Esophagus squamous epithelium (tissue), 5 donors: ENCODE results near the gene TMEM234. TPM values are rescaled to one million over a fixed set of nuclear protein-coding genes. Genes with fewer than 3 reads are reported as not detected.

Source experiments
- DNase-seq: peaks from one replicate; lab custom pipeline; 2025; lab: John Stamatoyannopoulos, UW
- H3K27ac ChIP-seq, 4 donors: fragments of 200-600 bp; sonication (generic); one replicate each; pipeline ENCODE4 v1.5.1; 2016 to 2019; ENCODE audit warnings: mild to moderate bottlenecking in 1 of 4
- H3K27me3 ChIP-seq, 4 donors: fragments of 200-600 bp; sonication (generic); 1 replicate in 3 of 4; 2 replicates in 1 of 4; pipeline versions ENCODE4 v1.5.1 to v1.6.0; 2017 to 2021; ENCODE audit warnings: antibody characterized with exemption in 1 of 4
- H3K36me3 ChIP-seq, 3 donors: fragments of 200-600 bp; sonication (generic); one replicate each; pipeline ENCODE4 v1.5.1; 2016 to 2019
- H3K4me1 ChIP-seq, 3 donors: fragments of 200-600 bp; sonication (generic); one replicate each; pipeline ENCODE4 v1.5.1; 2017 to 2019
- H3K4me3 ChIP-seq, 4 donors: fragments of 200-600 bp; sonication (generic); 1 replicate in 3 of 4; 2 replicates in 1 of 4; pipeline ENCODE4 v1.5.1; 2016 to 2019; ENCODE audit warnings: mild to moderate bottlenecking in 2 of 4, moderate library complexity in 1 of 4
- H3K9me3 ChIP-seq, 3 donors: fragments of 200-600 bp; sonication (generic); one replicate each; pipeline ENCODE4 v1.5.1; 2016 to 2019
- POLR2A ChIP-seq, 4 donors: fragments of 450-650 bp; IDR thresholded peaks; one replicate each; pipeline ENCODE4 v1.6.1; 2017; ENCODE audit warnings: antibody characterized with exemption in 4 of 4, mild to moderate bottlenecking in 4 of 4, moderate library complexity in 3 of 4
- WGBS, 2 donors: methylation state at CpG; one replicate each; pipeline ENCODE4 v1.1.5; 2018; 5-methylcytosine and 5-hydroxymethylcytosine counted together
- intact Hi-C: fragments of 100-400 bp; cut with DNase I; formaldehyde crosslinking; loops from one replicate; pipeline ENCODE4 v1.15.0; 2022
- total RNA-seq, 4 donors: library from RNA; depleted of rRNA; stranded (reverse); fragments of >200 nt; gene quantifications; one replicate each; pipeline ENCODE4 v1.1.0, GENCODE V29; 2016
- TF ChIP-seq, protein P1 (sequence below), 6 experiments: fragments of 450-650 bp in 4 of 6; fragments of 200-600 bp in 2 of 6; sonication (generic) in 2 of 6; IDR thresholded peaks; one replicate each; pipeline ENCODE4 v1.5.1; 2016 to 2019; ENCODE audit warnings: antibody characterized with exemption in 6 of 6, mild to moderate bottlenecking in 4 of 6, moderate library complexity in 4 of 6
- donor health status: DM: yes; HTN: yes; CAD: no.

The TMEM234 gene
- total RNA-seq, 4 donors from 2014 or later: 6.4 to 11.1 (median 9.4) TPM

DNA sequence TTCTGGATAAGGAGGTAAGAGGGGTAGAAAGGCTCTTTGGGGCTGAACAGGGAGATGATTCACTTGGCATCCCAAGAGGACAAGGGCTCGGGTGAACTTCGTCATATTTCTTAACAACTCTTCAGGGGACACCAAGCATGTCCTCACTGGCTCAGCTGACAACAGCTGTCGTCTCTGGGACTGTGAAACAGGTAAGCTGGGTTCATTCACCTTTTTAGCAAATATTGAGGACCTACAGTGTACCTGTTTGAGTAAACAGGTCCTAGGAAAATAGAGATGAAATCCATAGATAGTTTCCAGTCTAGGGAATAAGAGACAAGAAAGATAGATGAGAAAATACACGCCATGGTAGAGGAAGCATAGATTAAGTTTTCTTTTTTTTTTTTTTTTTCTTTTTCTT, 2.1 kb upstream of the TMEM234 start:
- H3K4me1 ChIP-seq: peaks cover 22 to 46% (median 24%) of the 10 kb centered on the region in 3 donors
- H3K9me3 ChIP-seq: no peaks in the 10 kb centered on the region
- no peak for TF ChIP-seq POLR2A (IDR thresholded peaks at IDR 0.05)
- TF ChIP-seq, protein P1, sequence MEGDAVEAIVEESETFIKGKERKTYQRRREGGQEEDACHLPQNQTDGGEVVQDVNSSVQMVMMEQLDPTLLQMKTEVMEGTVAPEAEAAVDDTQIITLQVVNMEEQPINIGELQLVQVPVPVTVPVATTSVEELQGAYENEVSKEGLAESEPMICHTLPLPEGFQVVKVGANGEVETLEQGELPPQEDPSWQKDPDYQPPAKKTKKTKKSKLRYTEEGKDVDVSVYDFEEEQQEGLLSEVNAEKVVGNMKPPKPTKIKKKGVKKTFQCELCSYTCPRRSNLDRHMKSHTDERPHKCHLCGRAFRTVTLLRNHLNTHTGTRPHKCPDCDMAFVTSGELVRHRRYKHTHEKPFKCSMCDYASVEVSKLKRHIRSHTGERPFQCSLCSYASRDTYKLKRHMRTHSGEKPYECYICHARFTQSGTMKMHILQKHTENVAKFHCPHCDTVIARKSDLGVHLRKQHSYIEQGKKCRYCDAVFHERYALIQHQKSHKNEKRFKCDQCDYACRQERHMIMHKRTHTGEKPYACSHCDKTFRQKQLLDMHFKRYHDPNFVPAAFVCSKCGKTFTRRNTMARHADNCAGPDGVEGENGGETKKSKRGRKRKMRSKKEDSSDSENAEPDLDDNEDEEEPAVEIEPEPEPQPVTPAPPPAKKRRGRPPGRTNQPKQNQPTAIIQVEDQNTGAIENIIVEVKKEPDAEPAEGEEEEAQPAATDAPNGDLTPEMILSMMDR (IDR thresholded peaks at IDR 0.05): no peak
- H3K36me3 ChIP-seq: peaks cover 16 to 72% (median 29%) of the 10 kb centered on the region in 3 donors
- DNase-seq: no peak
- no peak overlapping the region for H3K4me3 ChIP-seq
- intact Hi-C loops: no loop called here
- H3K27ac ChIP-seq: no peak overlapping the region
- H3K27me3 ChIP-seq: no peaks in the 10 kb centered on the region
- 79 to 84% methylated on average over 4 of the region's 4 CpGs for WGBS, 2 donors

DNA sequence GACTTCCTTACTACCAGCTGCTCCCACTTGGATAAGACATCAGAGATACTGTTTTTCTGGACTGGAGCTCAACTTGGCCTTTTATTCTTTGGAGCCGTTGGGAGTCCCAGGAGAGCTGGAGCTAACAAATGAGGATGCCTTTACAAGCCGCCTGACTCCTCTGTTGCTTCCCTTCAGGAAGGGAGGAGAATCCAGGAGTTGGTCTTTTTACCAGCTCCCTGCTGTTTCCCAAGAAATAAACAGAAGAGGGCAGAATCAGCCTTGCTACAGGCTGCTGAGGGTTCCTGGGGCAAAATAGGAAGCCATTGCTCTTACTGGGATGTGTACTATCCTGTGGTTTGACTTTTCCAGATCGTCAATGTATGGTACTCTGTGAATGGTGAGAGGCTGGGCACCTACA, 1.5 kb upstream of the TMEM234 start:
- Histone ChIP-seq H3K27me3 (no peaks in the 10 kb centered on the region), H3K4me1 (peaks cover 22 to 46% (median 24%) of the 10 kb centered on the region in 3 donors), H3K36me3 (peaks cover 14 to 72% (median 25%) of the 10 kb centered on the region in 3 donors), H3K27ac (peak overlapping the region; percentile 93 to 96 (median 94)), H3K9me3 (no peaks in the 10 kb centered on the region), H3K4me3 (peak overlapping the region in 3 of 4 donors; percentile 65 to 99 (median 97))
- intact Hi-C loops: no loop called here
- DNase-seq: no peak
- TF ChIP-seq, protein P1 (IDR thresholded peaks at IDR 0.05): no peak
- no peak for TF ChIP-seq POLR2A (IDR thresholded peaks at IDR 0.05)
- WGBS, 2 donors: 83 to 86% methylated on average over 1 to 3 of the region's 3 CpGs

DNA sequence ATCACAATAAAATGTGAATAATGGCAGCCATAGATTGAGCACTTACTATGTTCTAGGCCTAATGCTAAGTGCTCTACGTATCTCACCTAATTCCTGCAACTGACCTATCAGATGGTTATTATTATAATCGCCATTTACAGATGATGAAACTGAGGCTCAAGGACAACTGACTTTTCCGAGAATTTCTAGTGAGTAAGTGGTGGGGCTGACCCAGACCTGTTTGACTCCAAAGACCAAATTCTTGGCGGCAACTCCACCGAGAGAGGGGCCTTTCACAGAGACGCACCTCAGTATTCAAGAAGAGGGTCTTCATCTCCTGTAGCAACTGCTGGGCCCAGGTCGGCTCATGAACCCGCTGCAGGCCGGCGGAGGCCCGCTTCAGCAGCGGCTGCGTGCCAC, 573 bp downstream of the TMEM234 start:
- Histone ChIP-seq H3K36me3 (peaks cover 0 to 72% (median 11%) of the 10 kb centered on the region in 3 donors), H3K4me1 (peaks cover 22 to 47% (median 24%) of the 10 kb centered on the region in 3 donors), H3K27ac (peak overlapping the region; percentile 93 to 96 (median 94)), H3K4me3 (peak overlapping the region; percentile 65 to 99 (median 82)), H3K27me3 (no peaks in the 10 kb centered on the region), H3K9me3 (no peaks in the 10 kb centered on the region)
- WGBS, 2 donors: 7 to 11% methylated on average over 6 to 9 of the region's 13 CpGs
- intact Hi-C loops: no loop called here
- DNase-seq: no peak
- TF ChIP-seq POLR2A (IDR thresholded peaks at IDR 0.05): no peak
- TF ChIP-seq, protein P1 (IDR thresholded peaks at IDR 0.05): no peak

DNA sequence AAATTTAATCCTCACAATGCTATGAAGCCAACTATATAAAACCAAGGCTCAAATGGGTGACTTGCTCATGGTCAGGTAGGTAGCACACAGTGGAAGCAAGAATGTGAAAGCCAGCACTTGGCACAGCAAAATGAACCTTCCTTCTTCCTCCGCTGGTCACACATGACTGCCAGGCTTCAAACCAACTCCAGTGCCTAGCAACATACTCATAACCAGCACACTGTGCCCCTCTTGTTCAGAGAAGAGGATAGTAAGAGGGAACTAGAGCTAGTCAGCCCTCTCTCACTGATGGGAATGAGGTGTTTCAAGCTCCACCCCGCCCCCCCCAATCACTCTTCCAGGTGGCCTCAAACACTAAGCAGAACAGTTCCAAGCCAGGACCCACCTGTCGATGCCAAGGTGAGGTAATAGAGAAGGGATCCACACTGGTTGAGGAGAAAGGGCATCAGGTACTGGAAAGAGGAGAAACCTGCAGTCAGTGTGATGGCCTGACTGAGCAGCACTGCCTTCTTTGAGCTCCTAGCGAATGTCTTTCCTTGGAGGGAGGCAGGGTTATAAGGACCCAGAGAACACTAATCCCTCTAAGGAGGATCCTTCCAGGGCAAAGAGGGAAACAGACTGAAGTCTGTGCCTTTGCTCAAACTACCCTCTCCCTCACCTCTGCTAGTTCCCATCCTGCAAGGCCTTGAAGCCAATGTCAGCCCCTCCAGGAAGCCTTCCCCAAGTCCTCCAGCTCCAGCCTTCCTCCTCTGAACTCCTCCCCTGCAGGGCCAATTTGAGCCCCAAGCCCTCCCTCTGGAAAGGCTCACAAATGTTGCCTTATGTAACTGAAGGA, 1.2 kb downstream of the TMEM234 start:
- peaks cover 0 to 72% (median 15%) of the 10 kb centered on the region in 3 donors for H3K36me3 ChIP-seq
- H3K27me3 ChIP-seq: no peaks in the 10 kb centered on the region
- peak overlapping the region; percentile 65 to 99 (median 82) for H3K4me3 ChIP-seq
- no peak for DNase-seq
- intact Hi-C loops: no loop called here
- peaks cover 22 to 53% (median 24%) of the 10 kb centered on the region in 3 donors for H3K4me1 ChIP-seq
- TF ChIP-seq POLR2A (IDR thresholded peaks at IDR 0.05): no peak
- TF ChIP-seq, protein P1 (IDR thresholded peaks at IDR 0.05): no peak
- peak overlapping the region in 3 of 4 donors; percentile 93 to 96 (median 94) for H3K27ac ChIP-seq
- 75 to 83% methylated on average over 4 of the region's 4 CpGs for whole genome bisulfite sequencing, 2 donors
- H3K9me3 ChIP-seq: no peaks in the 10 kb centered on the region

DNA sequence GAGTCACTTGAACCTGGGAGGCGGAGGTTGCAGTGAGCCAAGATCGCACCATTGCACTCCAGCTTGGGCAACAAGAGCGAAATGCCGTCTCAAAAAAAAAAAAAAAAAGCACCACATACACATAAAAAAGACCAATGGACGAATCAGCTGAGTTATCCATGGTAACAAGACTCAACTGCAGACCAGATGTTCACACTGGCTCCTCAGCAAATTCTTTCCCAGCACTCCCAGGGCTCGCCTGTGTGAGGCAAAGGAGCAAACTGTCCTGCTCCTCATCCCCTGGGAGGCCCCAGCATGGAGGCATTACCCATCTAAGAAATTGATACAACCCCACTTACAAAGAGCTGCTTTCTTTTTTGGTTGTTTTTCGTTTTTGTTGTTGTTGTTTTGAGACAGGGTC, 3.1 kb downstream of the TMEM234 start:
- Histone ChIP-seq H3K36me3 (peaks cover 8 to 68% (median 13%) of the 10 kb centered on the region in 3 donors), H3K4me1 (peaks cover 22 to 48% (median 25%) of the 10 kb centered on the region in 3 donors), H3K9me3 (no peaks in the 10 kb centered on the region), H3K27ac (no peak overlapping the region), H3K4me3 (no peak overlapping the region), H3K27me3 (no peaks in the 10 kb centered on the region)
- 88 to 89% methylated on average over 7 of the region's 7 CpGs for WGBS, 2 donors
- intact Hi-C loops: no loop called here
- no peak for DNase-seq
- TF ChIP-seq, protein P1 (IDR thresholded peaks at IDR 0.05): no peak
- no peak for TF ChIP-seq POLR2A (IDR thresholded peaks at IDR 0.05)
